Umbilical cord (tissue), 2 donors: ENCODE results near the gene XDH. TPM values are rescaled to one million over a fixed set of nuclear protein-coding genes. Genes with fewer than 3 reads are reported as not detected.

ENCODE experiments used
- DNase-seq: peaks from one replicate; pipeline ENCODE4 v3.0.0-alpha.2; 2015; ENCODE audit warnings: low spot score
- total RNA-seq: library from RNA; depleted of rRNA; stranded (reverse); fragments of >200 nt; gene quantifications from one replicate; pipeline ENCODE4 v1.2.3, GENCODE V29; 2014; ENCODE audit warnings: low replicate concordance; ENCODE audit not compliant: insufficient read depth

XDH gene
- total RNA-seq, 1 donor from 2014 or later: 0.24 TPM

DNA sequence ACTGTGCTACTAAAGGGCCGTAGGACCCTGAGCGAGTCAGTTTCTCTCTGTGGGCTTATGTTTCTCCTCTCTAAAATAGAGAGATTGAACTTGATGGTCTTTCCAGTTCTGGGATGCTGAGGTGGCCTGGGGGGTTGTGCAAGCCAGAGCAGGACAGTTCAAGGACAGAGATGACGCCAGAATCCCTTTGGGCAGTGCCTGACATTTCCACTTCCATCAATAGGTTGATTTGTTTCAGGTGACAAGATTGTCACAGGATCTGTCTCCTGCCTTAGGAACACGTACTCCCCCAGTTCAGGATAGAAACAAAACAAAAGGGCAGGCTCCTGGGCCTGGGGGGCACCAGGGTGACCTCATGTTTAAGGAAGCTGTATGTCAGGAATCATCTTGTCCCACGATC is 82.0 kb downstream of the XDH start:
- no peak for DNase-seq

DNA sequence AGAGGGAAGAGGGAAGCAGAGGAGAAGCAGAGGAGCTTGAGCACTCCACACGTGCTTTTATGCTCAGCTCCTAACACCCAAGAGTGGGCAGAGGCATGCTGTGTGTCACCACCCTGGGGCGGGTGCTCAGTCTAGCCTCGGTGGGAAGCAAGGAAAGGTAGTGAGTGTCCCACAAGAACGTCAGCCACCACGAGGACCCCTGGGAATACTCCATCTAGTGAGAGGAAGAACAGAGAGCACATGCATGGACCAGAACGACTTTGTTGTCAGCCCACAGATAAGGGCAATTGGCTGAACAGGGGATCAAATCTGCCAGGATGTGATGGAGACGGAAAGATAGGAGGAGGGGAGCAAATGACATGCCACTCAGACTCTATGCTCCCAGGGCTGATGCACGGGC is 83.4 kb downstream of the XDH start:
- DNase-seq: no peak

DNA sequence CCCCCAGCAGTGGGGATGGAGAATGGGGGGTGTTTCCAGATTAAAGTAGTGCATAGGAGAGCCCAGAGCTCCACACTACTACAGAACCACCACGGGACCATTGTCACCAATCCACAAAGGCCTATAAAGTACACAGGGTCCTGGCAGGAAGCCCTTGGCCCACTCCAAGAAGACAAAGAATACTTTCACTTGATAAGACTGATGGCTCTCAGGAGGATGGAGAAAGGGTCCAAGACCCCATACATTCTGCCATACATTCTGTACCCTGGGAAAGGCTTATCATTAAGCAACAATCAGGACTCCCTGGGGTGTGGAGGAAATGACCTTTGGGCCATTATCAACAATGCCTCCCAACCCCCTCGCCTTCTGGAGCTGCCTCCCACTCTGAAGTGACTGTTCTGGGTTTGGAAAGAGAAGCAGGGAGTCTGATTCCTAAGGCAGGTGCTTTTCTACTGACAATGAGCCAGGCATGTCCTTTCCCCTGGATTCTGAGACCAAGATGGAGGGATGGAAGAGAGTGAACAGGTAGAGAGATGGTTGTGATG is 85.4 kb downstream of the XDH start:
- no peak for DNase-seq

DNA sequence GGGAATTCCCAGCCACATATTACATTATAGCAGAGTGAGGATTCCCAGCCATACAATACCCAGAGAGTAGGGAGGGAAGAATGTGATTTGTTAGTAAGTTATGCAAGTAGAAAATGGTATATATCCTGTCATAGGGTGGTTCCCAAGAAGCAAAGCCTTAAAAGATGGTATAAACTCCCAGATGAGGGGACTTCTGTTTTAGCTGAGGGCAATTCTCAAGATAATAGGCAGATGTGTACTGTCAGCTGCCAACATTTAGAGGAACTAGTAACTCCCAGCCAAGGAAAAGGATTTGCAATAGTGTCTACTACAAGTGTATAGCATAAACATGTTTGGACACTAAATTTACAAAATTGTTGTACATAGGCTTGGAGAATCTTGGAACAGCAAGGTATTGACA is 86.5 kb downstream of the XDH start:
- peak; percentile 22 for DNase-seq

DNA sequence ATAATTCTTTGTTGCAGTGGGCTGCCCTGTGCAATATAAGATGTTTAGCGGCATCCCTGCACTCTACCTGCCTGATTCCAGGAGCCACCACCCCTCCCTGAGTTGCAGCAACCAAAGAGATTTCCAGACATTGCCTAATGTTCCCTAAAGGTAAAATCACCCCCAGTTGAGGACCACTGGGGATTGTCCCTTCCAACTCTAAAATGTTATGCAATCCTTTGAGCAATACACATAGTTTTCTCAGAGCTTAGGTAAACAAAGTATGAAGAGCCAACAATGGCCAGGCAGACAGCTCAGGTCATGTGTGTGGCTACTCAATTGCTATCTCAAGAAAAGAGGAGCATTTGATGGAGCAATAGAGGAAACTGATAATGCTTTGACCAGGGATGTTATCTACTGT is 87.0 kb downstream of the XDH start:
- no peak for DNase-seq

DNA sequence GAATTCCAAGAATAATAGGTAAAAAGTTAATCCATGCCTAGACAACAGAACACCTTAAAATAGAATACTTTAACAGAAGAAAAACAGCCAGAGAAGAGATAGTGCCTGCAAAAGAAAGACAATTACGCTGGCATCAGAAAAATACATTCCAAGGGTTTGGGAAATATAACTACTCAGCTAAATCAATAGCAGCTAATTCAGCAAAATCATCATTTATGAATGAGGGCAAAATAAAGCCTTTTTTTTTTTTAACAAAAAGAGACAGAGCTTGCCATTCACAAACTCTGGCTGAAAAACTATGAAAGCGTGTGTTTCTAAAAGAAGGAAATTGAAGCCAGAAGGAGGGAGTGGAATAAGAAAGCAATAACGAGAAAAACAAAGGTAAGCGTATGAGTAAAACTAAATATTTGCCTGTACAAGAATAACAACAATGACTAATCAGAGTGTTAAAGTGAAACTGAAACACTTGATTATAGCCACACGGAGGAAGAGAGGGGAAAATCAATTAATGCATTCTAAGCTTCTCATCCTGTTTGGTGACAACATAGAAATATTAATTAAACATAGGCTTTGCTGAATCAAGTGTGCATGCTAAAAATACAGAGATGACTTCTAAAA is 90.4 kb downstream of the XDH start:
- DNase-seq: no peak

DNA sequence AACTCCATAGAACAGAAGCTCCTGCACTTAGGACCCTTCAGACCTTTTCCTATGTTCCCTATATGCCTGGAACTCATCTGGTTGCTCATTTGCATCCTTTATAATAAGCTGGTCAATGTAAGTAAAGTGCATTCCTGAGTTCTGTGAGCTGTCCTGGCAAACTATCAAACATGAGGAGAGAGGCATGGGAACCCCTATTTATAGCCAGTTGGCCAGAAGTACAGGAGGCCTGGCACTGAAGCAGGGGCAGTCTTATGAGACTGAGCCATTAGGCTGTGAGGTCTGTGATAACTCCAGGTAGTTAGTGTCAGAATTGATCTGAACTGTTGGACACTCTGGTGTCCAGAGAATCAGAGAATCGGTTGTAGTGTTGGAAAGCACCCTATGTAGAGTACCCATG is 92.2 kb downstream of the XDH start:
- peak; percentile 53 for DNase-seq

DNA sequence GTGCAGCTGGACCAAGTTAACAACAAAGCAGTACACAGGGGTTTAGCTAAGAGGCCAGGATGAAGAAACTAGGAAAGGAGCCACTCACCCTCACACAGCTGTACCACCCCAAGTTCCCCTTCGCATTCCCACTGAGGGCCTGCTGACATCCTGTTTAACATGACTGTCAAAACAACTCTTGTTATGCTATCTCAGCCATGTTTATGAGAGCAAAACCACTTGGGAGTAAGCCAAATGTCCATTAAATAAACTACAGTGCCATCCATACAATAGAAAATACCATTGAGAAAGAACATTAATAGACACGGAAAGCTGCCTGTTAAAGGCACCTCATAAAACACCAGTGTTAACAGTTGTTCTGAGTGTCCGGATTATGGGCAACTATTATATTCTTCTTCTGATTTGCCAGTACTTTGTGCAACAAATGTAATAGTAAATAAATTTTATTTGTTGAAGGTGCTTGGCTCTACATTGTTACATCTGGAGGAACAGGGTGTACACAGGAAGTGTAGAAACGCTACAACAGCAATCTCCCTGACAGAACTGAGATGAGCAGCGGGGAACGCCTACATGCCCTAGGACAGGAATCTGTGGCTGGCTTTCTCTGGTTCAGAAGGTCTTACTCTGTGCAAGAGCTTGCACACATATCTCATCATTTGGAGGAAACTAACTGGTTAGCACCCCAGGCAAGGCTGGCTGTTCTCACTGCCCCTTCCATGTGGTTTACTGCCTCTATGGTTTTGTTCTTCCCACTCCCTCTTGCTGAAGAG is 95.0 kb downstream of the XDH start:
- DNase-seq: peak; percentile 51

DNA sequence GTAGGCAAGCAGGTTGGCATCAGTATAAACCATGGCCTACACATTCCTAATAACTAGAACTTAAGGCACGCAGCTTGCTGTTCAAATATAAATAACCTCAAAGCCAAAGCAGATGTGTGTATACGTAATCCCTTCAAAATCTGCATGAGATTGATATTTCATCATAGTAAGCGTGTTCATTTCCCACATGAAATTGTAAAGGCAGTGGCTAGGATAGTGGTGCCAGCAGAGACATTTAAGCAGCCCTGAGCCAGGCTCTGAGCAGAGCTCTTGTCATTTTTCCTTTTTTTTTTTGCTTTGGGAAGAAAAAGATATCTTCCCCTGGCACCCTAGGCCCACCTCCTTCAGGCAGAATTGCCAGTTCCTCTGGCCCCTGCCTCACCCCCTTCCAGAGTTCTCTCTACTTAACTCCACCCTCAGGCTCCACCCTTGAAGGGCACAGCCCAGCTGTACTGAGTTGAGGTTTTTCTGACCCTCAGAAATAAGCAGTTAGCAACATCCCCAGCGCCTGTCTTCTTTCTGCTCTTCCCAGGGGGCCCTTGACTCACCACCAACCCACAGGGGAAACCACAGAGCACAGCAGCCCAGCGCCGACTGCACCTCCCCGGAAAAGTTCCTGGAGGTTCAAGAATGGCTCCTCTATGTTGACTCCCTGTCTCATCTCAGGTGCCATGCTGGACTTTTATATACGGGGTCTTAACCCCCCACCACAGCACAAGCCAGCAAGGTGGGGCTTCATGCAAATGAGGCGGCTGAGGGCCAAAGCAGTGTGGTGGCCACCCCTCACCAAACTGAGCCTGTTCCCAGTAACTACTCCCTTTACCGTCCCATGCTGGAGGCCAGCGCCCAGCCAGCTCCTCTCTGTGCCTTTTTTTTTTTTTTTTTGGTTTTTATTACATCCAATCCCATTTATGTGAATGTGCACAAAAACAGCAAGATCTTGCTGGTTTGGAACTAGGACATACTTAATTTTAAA is 95.9 kb downstream of the XDH start:
- DNase-seq: peak; percentile 72

DNA sequence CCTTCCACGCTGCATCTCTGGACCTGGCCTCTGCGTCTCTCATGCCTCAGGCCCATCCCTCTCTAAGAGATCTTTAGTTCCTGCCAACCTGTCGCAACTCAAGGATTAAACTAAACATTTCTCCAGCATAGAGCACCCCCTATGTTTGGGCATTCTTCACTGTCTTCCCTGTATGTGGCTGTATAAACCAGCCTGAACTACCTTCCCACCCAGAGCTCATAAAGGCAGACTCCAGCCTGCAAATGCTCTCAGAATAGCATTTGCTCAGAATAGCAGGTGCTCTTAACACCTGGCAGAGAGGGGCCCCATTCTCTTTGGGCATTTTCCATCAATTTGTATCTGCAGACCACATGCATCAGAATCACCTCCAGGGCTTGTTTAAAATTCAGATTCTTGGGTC is 97.1 kb downstream of the XDH start:
- DNase-seq: no peak

DNA sequence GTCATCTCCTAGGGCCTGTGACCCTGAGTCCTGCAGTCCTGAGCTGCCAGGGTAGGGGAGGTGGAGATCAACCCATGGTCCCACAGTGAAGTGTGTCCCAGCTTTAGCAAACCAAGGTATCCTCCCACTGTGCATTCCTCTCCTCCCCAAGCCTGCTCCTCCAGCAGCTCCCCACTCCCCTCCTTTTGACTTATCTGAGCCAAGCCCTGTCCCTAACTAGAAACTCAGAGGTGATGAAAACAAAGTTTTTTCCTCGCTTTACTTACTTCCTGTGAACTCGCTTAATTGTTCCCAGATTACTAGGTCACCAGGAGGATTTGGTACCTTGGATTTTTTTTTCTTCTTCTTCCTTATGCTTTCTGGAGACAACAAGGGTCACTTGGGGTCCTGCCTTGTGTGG is 99.8 kb downstream of the XDH start:
- no peak for DNase-seq

DNA sequence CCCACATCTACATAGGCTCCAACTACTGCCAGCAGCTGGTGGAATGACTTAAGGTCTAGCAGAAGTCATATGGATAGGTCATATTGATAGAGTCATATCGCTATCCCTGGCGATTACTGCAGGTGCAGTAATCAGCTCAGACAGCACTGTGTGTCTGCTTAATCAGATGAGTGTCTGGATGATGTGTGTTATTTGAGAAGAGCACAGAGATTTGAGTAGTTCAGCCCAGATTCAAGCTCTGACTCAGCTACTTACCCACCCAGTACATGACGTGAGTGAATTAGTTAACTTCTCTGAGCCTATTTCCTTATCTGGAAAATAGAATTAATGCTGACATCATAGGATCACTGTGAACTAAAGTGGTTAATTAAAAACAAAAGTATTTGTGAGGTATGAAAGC is 101.6 kb downstream of the XDH start:
- no peak for DNase-seq

DNA sequence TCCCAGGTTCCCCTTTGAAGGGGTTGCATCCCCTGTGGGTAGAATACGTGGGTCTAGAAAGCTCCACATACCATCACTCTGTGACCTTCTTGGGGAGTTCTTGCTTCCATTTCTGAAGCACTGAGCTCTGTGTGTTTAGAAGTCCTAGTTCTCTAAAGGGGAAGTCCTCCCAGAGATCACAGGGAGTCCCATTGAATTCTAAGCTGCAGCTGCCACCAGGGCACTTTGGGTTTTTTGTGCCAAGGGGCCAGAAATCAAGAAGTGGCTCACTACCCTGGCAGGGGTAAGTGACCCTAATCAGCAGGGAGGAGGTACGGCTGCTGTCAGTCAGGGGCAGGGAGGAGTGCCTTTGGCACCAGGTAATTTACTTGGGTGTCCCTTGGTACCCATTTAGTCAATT is 109.7 kb downstream of the XDH start:
- no peak for DNase-seq

DNA sequence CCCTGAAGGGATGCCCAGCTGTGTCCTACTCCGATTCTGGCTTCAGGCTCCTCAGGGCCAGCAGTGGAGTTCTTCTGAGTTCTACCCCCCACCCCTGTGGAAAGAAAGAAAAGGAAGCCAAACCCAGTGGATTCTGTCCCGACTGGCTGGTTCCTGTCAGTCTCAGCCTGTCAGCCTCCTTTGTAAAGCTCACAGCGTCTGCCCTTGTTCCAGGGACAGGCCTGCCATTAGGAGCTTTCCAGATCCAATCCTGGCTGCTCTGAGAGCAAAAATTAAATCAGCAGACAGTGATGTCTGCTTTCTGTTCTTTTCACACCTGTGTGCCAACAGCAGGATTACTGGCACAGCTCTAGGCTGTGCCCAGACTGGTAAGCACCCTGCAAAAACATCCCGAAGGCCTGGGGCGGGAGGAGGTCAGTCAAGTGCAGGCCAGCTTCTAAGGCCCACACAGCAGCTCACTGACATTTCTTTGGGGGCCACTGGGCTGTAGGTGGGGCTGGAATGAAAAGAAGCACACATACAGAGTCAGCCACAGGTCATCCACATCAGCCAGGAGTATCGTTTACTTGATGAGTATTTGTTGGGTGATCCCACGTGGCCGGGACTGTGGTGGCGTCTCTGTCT is 111.5 kb downstream of the XDH start:
- peak; percentile 60 for DNase-seq

DNA sequence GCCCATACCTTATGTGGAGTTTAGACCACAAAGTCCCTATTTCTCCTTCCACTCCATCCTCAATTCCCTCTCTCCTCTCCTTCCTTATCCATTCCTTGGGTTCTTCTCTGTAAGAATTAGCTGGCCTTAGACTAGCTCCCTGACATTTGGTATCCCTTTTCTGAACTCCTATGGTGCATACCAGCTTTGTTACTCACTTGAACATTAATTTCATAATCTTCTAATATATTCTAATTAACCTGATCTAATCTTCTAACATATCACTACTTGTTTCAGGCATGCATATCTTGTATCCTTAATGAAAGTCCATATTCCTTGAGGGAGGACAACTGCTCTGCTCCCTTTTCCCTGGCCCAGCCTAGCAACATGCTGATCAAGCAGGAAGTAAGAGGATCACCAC is 114.2 kb downstream of the XDH start:
- DNase-seq: no peak

DNA sequence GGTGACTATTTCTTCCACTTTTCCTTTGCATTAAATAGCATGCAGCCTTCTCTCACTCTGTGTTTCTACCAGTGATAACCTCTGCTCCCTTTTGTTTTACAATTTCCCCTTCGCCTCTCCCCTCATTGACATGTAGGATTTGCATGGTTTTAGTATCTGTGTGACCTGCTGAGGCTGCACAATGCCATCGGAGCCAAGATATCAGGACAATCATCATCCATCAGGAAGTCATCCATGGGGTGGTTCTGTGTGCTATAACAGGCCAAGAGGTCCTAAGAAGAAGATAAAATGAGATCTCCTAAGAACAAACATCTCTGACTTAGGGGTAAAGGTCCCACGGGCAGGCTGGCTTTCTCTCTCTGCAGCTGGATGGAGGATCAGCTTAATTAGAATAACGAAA is 115.0 kb downstream of the XDH start:
- DNase-seq: no peak

DNA sequence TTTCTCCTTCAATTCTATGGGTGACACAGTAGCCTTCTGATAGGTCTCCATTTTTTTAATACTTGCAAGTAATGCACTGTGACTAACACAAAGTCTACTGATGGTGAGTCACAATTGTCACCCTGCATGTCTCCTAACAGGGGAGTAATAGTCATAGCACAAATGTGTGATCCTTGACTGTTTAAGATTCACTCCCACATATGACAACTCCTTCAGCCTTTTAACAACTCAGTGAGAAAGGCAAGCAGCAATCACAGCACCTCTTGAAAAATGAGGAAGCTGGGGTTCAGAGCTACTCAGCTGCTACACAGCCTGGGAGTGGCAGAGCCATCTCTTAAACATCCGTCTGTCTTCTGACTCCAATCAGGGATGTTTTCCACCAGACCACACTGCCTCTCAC is 116.8 kb downstream of the XDH start:
- DNase-seq: no peak

DNA sequence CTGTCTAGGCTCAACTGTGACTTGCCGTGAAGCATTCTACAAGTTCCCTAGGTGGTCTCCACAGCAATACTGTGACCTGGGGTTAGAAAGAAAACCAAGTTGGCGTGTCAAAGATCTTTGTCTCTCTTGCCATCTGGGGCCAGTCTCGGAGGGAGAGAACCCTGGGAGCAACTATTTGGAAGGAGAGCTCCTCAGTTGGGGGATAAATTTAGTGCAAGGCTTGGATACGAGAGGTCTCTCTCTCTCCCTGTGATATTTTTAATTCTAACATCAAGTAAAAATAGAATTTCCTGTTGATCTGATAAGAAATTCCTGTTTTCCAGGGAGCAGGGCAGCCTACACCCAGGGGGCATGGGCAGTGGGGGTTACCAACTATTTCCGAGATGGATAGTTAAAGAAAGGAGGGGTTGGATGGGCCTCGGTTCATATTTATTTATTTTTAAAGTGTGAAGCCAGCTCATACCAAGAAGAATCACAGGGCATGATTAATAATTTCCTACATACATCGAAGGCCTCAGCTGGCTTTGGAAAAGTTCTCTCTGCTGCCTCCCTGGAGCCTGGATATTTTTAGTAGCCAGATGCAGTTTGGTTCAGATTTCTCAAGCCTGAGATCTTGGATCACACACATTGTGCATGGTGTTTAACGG is 117.8 kb downstream of the XDH start:
- DNase-seq: no peak

DNA sequence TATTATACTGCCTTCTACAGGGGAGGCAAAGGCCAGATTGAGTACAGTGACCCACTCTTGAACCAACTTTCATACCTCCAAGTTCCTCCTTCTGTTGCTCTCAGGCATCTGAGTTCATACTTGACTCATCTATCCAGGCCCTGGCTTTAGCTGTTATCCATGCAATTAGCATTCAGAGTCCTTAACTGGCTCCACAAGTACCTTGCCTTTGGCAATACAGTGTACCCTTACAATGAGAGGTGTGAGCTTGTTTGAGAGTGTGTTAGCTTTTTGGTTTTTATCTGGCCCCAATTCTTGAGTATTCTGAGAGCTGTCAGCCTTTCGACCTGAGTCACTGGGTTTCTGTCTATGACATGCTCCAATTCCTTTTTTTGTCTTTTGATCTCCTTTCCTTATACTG is 120.3 kb downstream of the XDH start:
- DNase-seq: no peak

DNA sequence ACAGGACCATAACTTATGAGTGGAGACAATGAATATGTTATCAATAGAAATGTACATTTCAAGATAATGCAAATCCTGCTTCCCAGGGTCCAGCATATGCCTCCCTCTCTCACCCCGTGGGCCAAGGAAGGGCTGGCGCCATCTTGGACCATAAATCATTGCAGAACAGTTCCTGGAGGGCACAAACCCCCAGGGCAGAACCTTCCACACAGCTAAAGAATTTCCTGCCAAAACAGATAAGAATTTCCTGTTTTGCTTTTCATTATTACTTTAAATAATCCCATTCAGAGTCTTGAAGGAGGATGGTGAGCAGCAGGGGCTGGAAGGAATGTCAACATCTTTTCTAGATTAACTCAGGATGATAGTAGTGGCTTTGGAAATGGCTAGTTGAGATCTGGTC is 126.9 kb downstream of the XDH start:
- DNase-seq: no peak

DNA sequence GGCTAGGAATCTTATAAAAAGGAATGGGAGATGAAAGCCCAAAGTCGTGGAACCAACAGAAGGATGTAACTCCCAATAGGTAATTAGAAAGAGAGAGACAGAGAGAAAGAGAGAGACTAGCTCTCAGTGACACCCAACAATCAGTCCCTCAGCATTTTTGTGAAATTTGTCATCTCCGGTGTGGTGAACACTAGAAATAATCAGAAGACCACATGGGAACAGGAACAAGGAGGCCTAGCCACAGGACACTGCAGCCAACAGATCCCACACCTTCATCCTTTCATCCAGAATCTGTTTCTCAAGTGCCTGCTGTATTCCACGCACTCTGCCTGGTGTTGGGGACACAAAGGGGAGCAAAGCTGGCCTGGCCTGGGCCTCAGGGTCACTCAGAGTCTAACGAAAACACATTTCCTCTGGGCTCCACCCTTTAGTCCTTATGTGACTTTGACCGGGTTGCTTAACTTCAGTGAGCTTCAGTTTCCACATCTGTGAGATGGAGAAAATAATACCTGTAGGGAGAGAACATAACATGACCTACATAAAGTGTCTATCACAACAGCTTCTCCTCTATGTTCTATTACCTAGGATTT is 127.5 kb downstream of the XDH start:
- DNase-seq: no peak
